Kidney glomerular epithelial cell (primary cell): Measurements from ENCODE around the gene ARL3.
"Not testable (repeated sequence)": the region's sequence is repeated elsewhere in the genome, so short reads cannot be mapped to it uniquely, and the experiment has no call there.

Experiments used
- DNase-seq: peaks from one replicate; lab custom pipeline; 2025; lab: John Stamatoyannopoulos, UW

ARL3 gene

DNA sequence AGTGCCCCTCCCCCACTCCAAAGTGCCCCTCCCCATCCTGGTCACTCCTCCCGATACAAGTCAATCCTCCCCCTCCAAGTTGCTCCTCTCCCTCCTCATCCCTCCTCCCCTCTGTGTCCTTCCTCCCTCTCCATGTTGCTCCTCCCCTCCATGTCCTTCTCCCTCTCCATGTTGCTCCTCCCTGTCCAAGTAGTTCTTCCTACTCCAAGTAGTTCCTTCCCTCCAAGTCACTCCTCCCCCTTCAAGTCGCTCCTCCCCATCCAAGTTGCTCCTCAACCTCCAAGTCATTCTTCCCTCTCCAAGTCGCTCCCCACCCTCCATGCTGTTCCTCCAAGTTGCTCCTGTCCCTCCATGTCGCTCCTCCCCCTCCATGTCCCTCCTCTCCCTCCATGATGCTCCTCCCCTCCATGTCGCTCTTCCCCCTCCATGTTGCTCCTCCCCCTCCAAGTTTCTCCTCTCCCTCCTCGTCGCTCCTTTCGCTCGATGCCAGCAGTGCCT lies 20.9 kb upstream of the ARL3 start:
- no peak for DNase-seq

GRCh38 chr10:102732661-102733060 lies 18.5 kb upstream of the ARL3 start:
- DNase-seq, result no peak

- no peak for DNase-seq
Observed at GRCh38 chr10:102731222-102731800, 17.1 kb upstream of the ARL3 start.

DNA sequence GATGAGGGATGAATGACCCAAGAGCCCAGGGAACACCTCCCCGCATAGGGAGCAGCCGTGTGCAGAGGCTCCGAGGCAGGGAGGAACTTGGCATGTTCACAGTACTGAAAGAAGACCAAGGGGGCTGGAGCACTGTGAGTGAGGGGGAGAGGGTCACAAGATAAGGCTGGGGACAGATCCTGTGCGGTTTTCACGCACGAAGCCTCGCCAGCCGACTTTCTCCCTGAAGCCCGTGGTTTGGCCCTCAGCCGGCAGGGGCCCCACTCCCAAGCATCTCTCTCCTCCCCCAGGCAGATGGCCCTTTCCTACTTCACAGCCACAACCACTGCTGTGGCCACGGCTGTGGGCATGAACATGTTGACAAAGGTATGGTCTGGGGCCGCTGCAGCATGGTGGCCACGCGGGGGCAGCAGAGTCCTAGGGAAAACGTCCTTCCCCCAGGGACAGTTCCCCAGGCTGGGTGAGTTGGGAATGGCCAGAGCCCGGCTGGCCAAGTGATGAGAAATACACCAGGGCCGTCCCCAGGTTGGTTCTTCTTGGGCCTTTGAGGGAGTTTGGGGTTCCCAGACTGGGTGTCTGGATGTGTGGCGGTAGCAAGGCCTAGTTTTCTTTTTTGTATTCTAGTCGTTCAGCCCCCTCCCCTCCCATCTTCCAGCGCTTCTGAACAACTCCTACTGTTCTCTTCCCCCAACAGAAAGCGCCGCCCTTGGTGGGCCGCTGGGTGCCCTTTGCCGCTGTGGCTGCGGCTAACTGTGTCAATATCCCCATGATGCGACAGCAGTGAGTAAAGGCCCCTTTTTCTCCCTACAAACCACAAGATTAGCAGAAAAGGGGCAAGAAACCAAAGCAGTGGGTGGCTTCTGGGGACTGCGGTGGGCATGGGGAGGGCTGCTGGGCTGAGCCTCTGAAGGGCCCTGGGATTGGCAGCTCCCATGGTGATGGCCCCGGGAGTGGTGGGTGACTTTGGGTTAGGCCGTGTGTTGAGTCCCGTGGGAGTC lies 15.1 kb upstream of the ARL3 start:
- DNase-seq, result peak; percentile 68

GRCh38 chr10:102727037-102727818 lies 13.0 kb upstream of the ARL3 start:
- DNase-seq, result no peak

- no peak for DNase-seq
Observed at GRCh38 chr10:102726274-102726673, 12.1 kb upstream of the ARL3 start.

DNA sequence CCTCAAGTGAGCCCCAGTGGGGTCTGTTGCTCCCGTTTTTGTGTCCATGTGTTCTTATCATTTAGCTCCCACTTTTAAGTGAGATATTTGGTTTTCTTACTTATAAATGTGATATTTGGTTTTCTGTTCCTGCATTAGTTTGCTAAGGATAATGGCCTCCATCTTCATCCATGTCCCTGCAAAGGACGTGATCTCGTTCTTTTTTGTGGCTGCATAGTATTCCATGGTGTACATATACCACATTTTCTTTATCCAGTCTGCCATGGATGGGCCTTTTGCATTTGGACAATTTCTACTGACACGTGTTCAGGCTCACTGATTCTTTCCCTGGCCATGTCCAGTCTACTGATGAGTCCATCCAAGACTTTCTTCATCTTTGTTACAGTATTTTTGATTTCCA lies 9.8 kb upstream of the ARL3 start:
- no peak for DNase-seq

DNA sequence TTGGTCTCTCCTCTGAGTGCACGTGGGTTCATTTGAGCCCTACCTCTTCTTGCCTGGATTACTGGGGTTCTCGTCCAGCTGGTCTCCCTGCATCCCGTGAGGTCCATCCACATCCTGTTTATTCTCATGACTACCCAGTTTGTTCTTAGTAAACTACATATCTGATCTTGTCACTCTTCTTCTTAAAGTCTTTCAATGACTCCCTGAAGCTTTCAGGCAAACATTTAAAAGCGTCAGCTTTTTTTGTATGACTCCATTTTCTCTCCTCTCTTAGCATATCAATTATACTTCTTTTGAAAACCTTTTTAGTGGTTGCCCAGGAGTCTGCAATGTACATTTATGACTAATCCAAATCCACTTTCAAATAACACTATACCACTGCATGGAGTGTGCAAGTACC lies 7.8 kb upstream of the ARL3 start:
- DNase-seq, result no peak

GRCh38 chr10:102720775-102721301 lies 6.6 kb upstream of the ARL3 start:
- no peak for DNase-seq

DNA sequence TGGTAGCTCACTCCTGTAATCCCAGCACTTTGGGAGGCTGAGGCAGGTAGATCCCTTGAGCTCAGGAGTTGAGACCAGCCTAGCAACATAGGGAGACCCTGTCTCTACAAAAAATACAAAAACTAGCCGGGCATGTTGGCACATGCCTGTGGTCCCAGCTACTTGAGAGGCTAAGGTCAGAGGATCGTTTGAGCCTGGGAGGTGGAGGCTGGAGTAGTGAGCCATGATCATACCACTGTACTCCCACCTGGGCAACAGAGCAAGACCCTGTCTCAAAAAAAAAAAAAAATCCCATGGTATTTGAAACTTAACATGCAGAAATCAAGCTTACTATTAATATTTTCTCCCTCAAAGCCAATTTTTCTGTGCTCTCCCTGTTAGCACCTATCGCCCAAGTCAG lies 6.1 kb upstream of the ARL3 start:
- DNase-seq, result no peak

GRCh38 chr10:102718220-102718619 lies 4.0 kb upstream of the ARL3 start:
- peak; percentile 56 for DNase-seq

DNA sequence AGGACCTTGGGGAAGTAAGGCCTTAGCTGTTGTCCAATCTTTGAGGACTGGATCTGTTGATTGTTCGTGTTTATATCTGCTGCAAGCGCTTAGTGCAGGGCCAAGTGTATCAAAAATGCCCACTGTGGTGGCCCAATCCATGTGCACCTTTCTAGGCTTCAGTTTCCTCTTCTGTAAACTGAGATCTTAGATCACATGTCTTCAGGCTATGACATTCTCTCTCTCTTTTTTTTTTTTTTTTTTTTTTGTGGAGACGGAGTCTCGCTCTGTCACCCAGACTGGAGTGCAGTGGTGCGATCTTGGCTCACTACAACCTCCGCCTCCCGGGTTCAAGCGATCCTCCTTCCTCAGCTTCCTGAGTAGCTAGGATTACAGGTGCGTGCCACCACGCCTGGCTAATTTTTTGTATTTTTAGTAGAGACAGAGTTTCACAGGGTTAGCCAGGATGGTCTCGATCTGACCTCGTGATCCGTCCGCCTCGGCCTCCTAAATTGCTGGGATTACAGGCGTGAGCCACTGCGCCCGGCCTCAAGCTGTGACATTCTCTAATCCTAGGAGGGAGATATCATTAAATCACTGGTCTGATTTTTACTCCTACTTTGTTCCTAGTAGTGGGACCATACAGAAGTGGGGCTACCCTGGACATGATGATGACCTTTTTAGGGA lies 2.8 kb upstream of the ARL3 start:
- not testable (repeated sequence) for DNase-seq

- no peak for DNase-seq
Observed at GRCh38 chr10:102715880-102716279, 1.7 kb upstream of the ARL3 start.

DNA sequence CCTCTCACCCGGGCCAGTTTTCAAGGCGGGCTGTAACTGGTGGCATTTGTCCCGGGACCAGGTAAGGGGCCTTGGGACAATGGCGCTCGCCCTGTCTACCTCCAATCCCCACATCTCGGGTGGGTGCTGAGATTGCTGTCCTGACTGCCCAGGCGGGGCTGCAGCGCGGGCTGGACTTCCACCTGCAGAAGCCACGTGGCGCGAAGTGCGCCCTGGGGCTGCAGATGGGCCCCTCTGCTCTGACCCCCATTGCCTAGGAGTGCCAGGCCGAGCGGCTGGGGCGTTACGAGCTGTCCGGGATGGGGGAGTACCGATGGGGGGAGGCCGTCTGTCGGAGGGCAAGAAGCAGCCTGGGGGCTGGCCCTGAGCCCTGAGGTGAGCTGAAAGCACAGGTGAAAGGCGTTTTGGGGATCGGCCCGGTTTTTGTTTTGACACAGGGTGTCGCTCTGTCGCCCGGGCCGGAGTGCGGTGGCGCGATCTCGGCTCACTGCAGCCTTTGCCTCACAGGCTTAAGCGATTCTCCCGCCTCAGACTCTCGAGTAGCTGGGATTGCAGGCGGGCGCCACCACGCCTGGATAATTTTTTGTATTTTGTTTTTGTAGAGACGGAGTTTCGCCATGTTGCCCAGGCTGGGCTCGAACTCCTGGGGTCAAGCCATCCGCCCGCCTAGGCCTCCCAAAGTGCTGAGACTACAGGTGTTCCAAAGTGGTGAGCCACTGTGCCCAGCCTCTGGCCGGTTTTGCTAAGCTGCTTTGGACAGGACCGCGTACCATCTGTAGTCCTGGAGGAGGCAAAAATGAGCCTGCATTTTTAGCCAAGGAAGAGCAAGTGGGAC lies 641 bp upstream of the ARL3 start, which contains the start of gene SFXN2:
Gene SFXN2, plus strand, starts transcription at position 16 of the 835 bp plus-strand sequence. CDS start 12,001 bp downstream, outside the sequence.
- no peak for DNase-seq

- DNase-seq, result peak; percentile 70
Observed at GRCh38 chr10:102713539-102713813, 721 bp downstream of the ARL3 start.

GRCh38 chr10:102712843-102713538 lies 1.2 kb downstream of the ARL3 start:
- no peak for DNase-seq

- DNase-seq, result no peak
Observed at GRCh38 chr10:102712089-102712488, 2.1 kb downstream of the ARL3 start.

GRCh38 chr10:102710609-102711008 lies 3.6 kb downstream of the ARL3 start:
- DNase-seq, result peak; percentile 18

DNA sequence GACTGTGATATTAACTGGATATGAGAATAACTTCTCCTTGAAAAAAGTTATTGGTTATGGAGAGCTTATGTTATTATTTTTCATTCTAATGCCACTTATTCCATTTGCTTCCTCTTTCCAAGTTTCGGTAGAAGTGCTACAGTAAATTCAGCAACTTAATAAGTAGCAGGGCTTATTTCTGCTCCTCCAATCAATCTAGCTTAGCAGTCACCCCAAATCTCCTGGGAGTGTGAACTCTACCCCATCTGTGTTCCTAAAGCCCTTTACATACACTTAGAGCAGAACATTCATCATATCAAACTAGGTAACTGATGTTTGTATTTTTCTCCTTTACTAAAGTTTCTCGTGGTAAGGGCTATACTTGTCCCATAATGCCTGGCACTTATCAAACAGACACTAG lies 8.7 kb downstream of the ARL3 start:
- DNase-seq, result no peak

DNA sequence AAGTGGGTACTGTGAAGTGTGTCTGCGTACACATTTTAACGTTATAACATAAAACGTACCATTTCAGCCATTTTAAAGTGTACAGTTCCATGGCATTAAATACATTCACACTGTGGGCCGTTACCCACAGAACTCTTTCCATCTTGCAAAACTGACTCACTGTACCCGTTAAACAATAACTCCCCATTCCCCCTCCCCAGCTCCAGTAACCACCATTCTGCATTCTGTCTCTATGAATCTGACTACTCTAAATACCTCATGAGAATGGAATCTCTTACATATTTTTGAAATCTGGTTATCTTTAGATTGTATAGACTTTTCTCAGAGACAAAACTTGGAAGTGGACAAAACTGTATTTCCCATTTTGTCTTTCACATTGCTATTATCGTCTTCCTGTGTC lies 9.3 kb downstream of the ARL3 start:
- DNase-seq, result peak; percentile 83
